Mesendoderm (in vitro differentiated cells): ENCODE measurements around the gene FAM83C.

ENCODE experiments used
- DNase-seq: peaks from one replicate; pipeline ENCODE4 v3.0.0; 2013
- H2AK5ac ChIP-seq: 2 replicates; pipeline ENCODE4 v1.6.1; 2013; ENCODE audit warnings: low read length, inconsistent platforms
- H2BK120ac ChIP-seq: 2 replicates; pipeline ENCODE4 v1.6.1; 2013; ENCODE audit warnings: low read depth, mild to moderate bottlenecking, low read length, moderate library complexity, mixed read lengths
- H2BK15ac ChIP-seq: replicated peaks from 2 replicates; pipeline ENCODE4 v1.6.1; 2013; ENCODE audit warnings: low read depth, mild to moderate bottlenecking, moderate library complexity
- H2BK5ac ChIP-seq: 2 replicates; pipeline ENCODE4 v1.6.1; 2013; ENCODE audit warnings: low read length, inconsistent platforms
- H3K18ac ChIP-seq: 2 replicates; pipeline ENCODE4 v1.6.1; 2013; ENCODE audit warnings: mild to moderate bottlenecking, low read length, mixed read lengths
- H3K23ac ChIP-seq: one replicate; pipeline ENCODE4 v1.6.1; 2013; ENCODE audit warnings: low read length
- H3K27ac ChIP-seq: 2 replicates; pipeline ENCODE4 v1.5.1; 2013; ENCODE audit warnings: low read depth, mild to moderate bottlenecking, inconsistent platforms, low read length, moderate library complexity
- H3K27me3 ChIP-seq: 2 replicates; pipeline ENCODE4 v1.6.1; 2013; ENCODE audit warnings: low read length, control low read depth, mild to moderate bottlenecking, inconsistent platforms; ENCODE audit not compliant: insufficient read depth, poor library complexity
- H3K36me3 ChIP-seq: 2 replicates; pipeline ENCODE4 v1.6.1; 2013; ENCODE audit warnings: low read length, inconsistent platforms; ENCODE audit not compliant: control insufficient read depth, insufficient read depth
- H3K4ac ChIP-seq: one replicate; pipeline ENCODE4 v1.6.1; 2013; ENCODE audit warnings: low read depth, mild to moderate bottlenecking, low read length, moderate library complexity
- H3K4me1 ChIP-seq: 2 replicates; pipeline ENCODE4 v1.6.1; 2013; ENCODE audit warnings: low read depth, low read length, inconsistent platforms; ENCODE audit not compliant: control insufficient read depth
- H3K4me2 ChIP-seq: 2 replicates; pipeline ENCODE4 v1.6.1; 2013; ENCODE audit warnings: low read length
- H3K4me3 ChIP-seq: 2 replicates; pipeline ENCODE4 v1.5.1; 2013; ENCODE audit warnings: mild to moderate bottlenecking, low read length
- H3K56ac ChIP-seq: one replicate; pipeline ENCODE4 v1.6.1; 2013; ENCODE audit warnings: low read length
- H3K79me1 ChIP-seq: 2 replicates; pipeline ENCODE4 v1.6.1; 2013; ENCODE audit warnings: low read length, inconsistent platforms
- H3K79me2 ChIP-seq: 2 replicates; pipeline ENCODE4 v1.6.1; 2013; ENCODE audit warnings: mild to moderate bottlenecking, low read length; ENCODE audit not compliant: control insufficient read depth, insufficient read depth
- H3K9ac ChIP-seq: 2 replicates; pipeline ENCODE4 v1.6.1; 2013; ENCODE audit warnings: low read length, inconsistent platforms
- H4K5ac ChIP-seq: one replicate; pipeline ENCODE4 v1.6.1; 2013; ENCODE audit warnings: low read length
- H4K8ac ChIP-seq: one replicate; pipeline ENCODE4 v1.6.1; 2013; ENCODE audit warnings: low read depth, mild to moderate bottlenecking, control low read depth, low read length, moderate library complexity
- WGBS: extraction: QIAGEN DNeasy Blood & Tissue Kit; methylation state at CpG from one replicate; pipeline ENCODE4 v1.1.7; 2013; ENCODE audit warnings: low lambda C conversion rate, missing lambda C conversion rate; ENCODE audit not compliant: insufficient coverage; ENCODE audit errors: extremely low coverage; 5-methylcytosine and 5-hydroxymethylcytosine counted together

FAM83C gene

DNA sequence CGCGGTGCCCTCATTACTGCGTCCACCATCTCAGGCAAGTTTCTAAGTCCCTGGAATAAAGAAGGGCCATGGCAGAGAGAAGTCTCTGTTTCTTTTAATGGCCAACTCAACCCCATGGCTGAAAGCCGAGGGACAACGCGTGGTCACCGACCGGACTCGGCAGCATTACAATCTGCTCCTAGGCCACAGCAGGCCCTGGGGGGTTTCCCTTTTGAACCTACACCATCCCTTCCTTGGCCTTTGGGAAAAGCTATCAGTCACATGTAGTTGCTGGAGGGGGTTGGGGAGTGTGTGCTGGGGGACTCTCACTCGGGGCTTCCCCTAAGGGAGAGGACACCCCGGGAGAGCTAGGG lies 11.1 kb upstream of the FAM83C start:
- H2BK15ac ChIP-seq: no peak overlapping the region
- H3K4me3 ChIP-seq: no peak overlapping the region
- no peak overlapping the region for H3K18ac ChIP-seq
- H3K27ac ChIP-seq: no peak overlapping the region
- H3K79me2 ChIP-seq: no peaks in the 10 kb centered on the region
- H2BK5ac ChIP-seq: no peak overlapping the region
- WGBS: no CpG with 5 or more reads among the region's 11 CpGs
- H4K5ac ChIP-seq: no peak overlapping the region
- H3K23ac ChIP-seq: no peak overlapping the region
- H2AK5ac ChIP-seq: no peak overlapping the region
- H3K4me2 ChIP-seq: no peak overlapping the region
- no peaks in the 10 kb centered on the region for H3K36me3 ChIP-seq
- H3K79me1 ChIP-seq: no peaks in the 10 kb centered on the region
- H2BK120ac ChIP-seq: no peak overlapping the region
- H3K56ac ChIP-seq: peak overlapping the region; percentile 26
- H3K9ac ChIP-seq: peak overlapping the region; percentile 39
- H3K4ac ChIP-seq: no peak overlapping the region
- H3K4me1 ChIP-seq: peaks cover 3% of the 10 kb centered on the region
- H4K8ac ChIP-seq: no peak overlapping the region
- no peak for DNase-seq
- H3K27me3 ChIP-seq: no peaks in the 10 kb centered on the region

DNA sequence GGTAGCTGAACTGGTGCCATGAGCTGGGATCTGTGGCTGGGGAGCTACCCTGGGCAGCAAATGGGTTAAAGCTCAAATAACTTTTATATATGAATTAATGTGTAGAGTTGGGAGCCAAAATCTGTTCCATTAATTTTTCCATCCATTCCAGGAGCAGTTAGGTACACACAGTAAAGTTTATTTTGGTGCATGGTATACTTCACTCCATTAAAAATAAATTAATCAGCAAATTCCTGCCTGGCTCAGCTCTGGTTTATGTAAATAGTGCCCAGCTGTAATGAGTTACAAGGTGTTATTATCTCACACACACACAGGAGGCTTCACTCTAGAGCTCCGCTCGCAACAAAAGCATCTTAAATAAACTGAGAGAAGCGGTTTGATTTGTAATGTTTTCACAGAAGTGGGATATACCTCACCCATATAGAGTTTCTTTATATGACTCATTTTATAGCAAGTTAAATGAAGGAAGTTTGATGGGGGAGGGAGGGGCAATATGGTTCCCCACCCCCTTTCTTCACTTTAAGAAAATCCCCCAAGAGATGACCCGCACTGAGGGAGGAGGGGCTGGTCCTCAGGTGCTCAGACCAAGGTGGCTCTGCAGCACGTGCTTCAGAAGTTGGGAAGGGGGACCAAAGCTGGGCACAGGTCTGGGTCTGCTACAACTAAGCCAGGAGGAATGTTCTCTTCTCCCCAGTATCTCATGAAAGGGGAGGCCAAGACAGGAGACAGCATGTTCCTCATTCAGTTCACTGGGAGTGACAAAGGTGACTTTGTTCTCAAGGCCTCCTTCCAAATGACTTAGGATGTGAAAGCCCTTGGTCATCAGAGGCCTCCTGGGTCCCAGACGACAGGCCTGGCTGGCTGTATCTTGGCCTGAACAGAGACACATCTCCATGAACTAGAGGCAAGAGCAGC lies 10.5 kb upstream of the FAM83C start:
- DNase-seq: no peak
- no peak overlapping the region for H3K4me2 ChIP-seq
- no peak overlapping the region for H2BK120ac ChIP-seq
- H3K56ac ChIP-seq: no peak overlapping the region
- no peak overlapping the region for H3K23ac ChIP-seq
- peaks cover 3% of the 10 kb centered on the region for H3K4me1 ChIP-seq
- no peak overlapping the region for H3K4me3 ChIP-seq
- H3K79me2 ChIP-seq: no peaks in the 10 kb centered on the region
- H3K27ac ChIP-seq: no peak overlapping the region
- H2BK5ac ChIP-seq: no peak overlapping the region
- no peak overlapping the region for H3K18ac ChIP-seq
- no peaks in the 10 kb centered on the region for H3K79me1 ChIP-seq
- H2AK5ac ChIP-seq: no peak overlapping the region
- no peaks in the 10 kb centered on the region for H3K36me3 ChIP-seq
- no peak overlapping the region for H3K4ac ChIP-seq
- no peak overlapping the region for H3K9ac ChIP-seq
- no peak overlapping the region for H2BK15ac ChIP-seq
- no peak overlapping the region for H4K8ac ChIP-seq
- no peaks in the 10 kb centered on the region for H3K27me3 ChIP-seq
- WGBS: no CpG with 5 or more reads among the region's 6 CpGs
- no peak overlapping the region for H4K5ac ChIP-seq

DNA sequence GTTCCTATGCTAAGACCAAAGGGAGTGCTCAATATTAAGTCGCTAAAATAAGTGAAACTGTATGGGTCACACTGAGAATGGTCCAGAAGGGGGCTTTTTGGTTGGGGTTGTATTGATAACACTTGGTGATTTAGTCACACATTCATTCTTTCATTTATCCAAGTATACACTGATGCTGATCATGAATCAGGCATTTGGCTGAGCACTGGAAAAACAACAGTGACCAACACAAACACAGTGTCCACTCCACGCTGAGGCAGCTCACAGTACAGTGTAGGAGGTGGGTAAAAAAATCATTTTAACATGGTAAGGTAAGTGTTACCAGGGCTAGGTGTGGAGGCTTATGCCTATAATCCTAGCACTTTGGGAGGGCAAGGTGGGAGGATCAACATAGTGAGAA lies 9.2 kb upstream of the FAM83C start:
- Histone ChIP-seq H3K79me2 (no peaks in the 10 kb centered on the region), H3K27ac (no peak overlapping the region), H3K36me3 (no peaks in the 10 kb centered on the region), H3K79me1 (no peaks in the 10 kb centered on the region), H3K4me2 (no peak overlapping the region), H2BK15ac (no peak overlapping the region), H3K18ac (no peak overlapping the region), H3K9ac (no peak overlapping the region), H3K27me3 (no peaks in the 10 kb centered on the region), H3K4me3 (no peak overlapping the region), H3K4ac (no peak overlapping the region), H4K8ac (no peak overlapping the region), H2BK120ac (no peak overlapping the region), H3K23ac (no peak overlapping the region), H3K56ac (no peak overlapping the region), H2AK5ac (no peak overlapping the region), H2BK5ac (no peak overlapping the region), H4K5ac (no peak overlapping the region), H3K4me1 (peaks cover 3% of the 10 kb centered on the region)
- DNase-seq: no peak
- no CpG with 5 or more reads among the region's 2 CpGs for WGBS

DNA sequence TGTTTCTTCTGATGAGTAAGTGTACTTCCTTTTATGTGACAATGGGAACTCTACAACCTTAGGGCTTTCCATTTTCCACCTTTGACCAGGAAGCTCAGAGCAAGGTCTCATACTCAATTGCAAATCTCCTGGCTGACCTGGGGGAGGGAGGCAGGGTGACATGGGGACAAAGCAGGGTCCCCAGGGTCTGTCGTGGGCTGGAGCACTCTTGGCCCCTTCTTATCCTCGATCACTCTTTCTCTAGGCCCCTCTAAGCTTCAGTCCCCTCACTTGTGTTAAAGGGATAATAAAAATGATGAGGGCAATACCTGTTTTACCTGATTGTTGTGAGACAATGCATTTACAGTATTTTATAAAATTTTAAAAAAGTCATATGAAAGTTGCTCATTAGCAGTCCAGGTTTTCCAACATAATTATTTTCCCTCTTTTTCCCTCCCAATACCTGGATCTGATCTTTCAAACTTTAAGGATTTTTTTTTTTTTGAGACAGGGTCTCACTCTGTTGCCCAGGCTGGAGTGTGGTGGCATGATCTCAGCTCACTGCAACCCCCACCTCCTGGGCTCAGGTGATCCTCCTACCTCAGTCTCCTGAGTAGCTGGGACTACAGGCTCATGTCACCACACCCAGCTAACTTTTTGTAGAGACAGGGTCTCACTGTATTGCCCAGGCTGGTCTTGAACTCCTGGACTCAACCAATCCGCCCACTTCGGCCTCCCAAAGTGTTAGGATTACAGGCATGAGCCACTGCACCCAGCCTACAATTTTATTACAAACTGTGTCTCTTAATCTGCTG lies 8.4 kb upstream of the FAM83C start:
- DNase-seq: no peak
- H2BK5ac ChIP-seq: no peak overlapping the region
- no peak overlapping the region for H4K8ac ChIP-seq
- H3K27me3 ChIP-seq: no peaks in the 10 kb centered on the region
- H3K36me3 ChIP-seq: no peaks in the 10 kb centered on the region
- no peak overlapping the region for H2BK120ac ChIP-seq
- H2AK5ac ChIP-seq: no peak overlapping the region
- no peak overlapping the region for H3K9ac ChIP-seq
- no peak overlapping the region for H3K56ac ChIP-seq
- H4K5ac ChIP-seq: no peak overlapping the region
- H2BK15ac ChIP-seq: no peak overlapping the region
- H3K27ac ChIP-seq: no peak overlapping the region
- no peak overlapping the region for H3K23ac ChIP-seq
- no peaks in the 10 kb centered on the region for H3K79me1 ChIP-seq
- no CpG with 5 or more reads among the region's 4 CpGs for WGBS
- H3K79me2 ChIP-seq: no peaks in the 10 kb centered on the region
- no peak overlapping the region for H3K18ac ChIP-seq
- H3K4me2 ChIP-seq: no peak overlapping the region
- H3K4me1 ChIP-seq: peaks cover 3% of the 10 kb centered on the region
- H3K4ac ChIP-seq: no peak overlapping the region
- no peak overlapping the region for H3K4me3 ChIP-seq

DNA sequence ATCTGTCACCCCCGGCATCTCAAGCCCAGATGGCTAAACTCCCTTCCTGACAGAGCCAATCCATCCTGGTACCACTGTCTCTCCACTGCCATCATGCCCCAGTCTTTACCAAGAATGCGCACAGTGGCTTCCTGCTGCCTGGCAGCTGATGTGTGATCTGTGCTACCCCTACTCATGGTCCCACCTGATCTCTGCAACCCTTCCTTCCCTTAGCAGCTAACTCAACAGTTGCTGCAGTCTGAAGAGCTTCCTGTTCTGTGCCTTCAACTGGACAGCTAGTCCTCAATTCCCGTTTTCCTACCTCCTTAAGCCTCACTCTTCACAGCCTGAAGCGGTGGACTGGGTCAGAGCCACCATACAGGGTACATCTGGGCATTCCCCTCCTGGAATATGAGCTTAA lies 7.6 kb upstream of the FAM83C start:
- H3K79me1 ChIP-seq: no peaks in the 10 kb centered on the region
- H4K8ac ChIP-seq: no peak overlapping the region
- peaks cover 3% of the 10 kb centered on the region for H3K4me1 ChIP-seq
- H3K4me3 ChIP-seq: no peak overlapping the region
- H3K23ac ChIP-seq: no peak overlapping the region
- H2AK5ac ChIP-seq: no peak overlapping the region
- H3K79me2 ChIP-seq: no peaks in the 10 kb centered on the region
- H3K27ac ChIP-seq: no peak overlapping the region
- no peak overlapping the region for H2BK15ac ChIP-seq
- no peak overlapping the region for H3K18ac ChIP-seq
- no peak overlapping the region for H4K5ac ChIP-seq
- H3K56ac ChIP-seq: no peak overlapping the region
- H3K9ac ChIP-seq: no peak overlapping the region
- H3K4ac ChIP-seq: no peak overlapping the region
- H3K36me3 ChIP-seq: no peaks in the 10 kb centered on the region
- no CpG with 5 or more reads among the region's 4 CpGs for WGBS
- H3K27me3 ChIP-seq: no peaks in the 10 kb centered on the region
- no peak for DNase-seq
- no peak overlapping the region for H3K4me2 ChIP-seq
- H2BK120ac ChIP-seq: no peak overlapping the region
- H2BK5ac ChIP-seq: no peak overlapping the region
